HUDEP-2 (cell line): ENCODE data around the gene GCLM.
"Not testable (repeated sequence)": the region's sequence is repeated elsewhere in the genome, so short reads cannot be mapped to it uniquely, and the experiment has no call there.

ENCODE experiments used
- DNase-seq, 76 experiments: peaks; one replicate each; lab custom pipeline; 2025; ENCODE audit not compliant: unreplicated experiment in 76 of 76; lab: John Stamatoyannopoulos, UW

GCLM gene, protein sequence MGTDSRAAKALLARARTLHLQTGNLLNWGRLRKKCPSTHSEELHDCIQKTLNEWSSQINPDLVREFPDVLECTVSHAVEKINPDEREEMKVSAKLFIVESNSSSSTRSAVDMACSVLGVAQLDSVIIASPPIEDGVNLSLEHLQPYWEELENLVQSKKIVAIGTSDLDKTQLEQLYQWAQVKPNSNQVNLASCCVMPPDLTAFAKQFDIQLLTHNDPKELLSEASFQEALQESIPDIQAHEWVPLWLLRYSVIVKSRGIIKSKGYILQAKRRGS

DNA sequence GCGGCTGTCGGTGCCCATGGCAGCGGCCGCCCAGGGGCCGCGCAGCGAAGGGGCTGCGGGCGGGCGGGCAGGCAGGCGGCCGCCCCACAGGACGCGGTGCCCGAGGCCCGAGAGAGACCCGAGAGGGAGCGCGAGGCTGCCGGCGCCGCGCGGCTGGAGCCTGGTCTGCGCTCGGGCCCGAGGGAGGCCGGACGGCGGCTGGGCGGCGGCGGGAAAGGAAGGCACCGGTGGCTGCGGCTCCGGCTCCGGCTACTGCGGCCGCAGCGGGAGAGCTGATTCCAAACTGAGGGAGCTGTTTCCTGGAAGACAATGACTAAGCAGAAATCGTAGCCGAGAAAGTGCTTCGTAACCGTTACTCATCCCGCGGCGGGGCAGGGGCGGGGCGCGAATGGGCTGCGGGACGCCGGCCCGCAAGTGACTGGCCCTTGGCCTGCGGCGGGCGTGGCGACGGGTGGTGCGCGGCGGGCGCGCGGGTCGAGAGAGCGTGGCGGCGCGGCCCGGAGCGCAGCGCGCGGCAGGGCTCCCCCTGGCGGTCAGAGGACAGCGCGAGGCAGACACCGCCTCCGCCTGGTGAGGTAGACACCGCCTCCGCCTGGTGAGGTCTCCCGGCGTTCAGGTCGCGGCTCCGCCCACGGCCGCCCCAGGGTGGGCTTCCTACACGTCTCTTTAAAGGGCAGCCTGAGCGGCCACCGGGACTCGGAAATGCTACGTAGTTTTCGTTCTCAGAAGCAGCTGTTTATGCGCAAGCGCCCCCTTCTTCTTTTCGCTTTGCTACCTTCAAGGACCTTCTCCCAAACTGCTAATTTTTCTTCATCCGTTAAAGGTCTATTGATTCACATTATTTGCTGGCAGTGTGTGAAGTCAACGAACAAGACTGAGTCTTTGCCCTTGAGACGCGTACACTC lies at the start of gene GCLM:
TSS of gene GCLM (minus strand) at position 285 of the 905 bp plus-strand sequence. CDS start at position 18, 267 bp downstream.
- peak; percentile 18 to 97 (median 88) for DNase-seq

DNA sequence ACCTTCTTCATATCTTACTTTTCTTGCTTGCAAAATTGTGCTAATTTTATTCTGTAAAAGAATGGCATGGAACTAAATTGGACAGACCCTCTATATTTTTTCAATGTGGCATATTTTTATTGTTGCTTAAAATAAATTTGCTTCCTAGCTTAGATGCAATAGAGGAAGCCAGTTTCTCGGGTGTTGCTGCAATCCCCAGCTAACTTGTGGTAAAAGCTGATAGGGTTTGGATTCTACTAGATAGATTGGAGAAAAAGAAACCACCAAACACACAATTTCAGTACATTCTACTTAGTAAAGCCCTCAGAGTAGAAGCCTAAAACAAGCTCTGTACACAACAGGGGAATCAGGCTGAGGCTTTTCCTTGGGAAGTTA lies 49.5 kb upstream of the GCLM start:
- no peak for DNase-seq

GRCh38 chr1:93958032-93958725 lies 48.9 kb upstream of the GCLM start:
- no peak for DNase-seq

GRCh38 chr1:93955765-93956164 lies 46.5 kb upstream of the GCLM start:
- DNase-seq, result no peak

GRCh38 chr1:93947002-93947686 lies 37.9 kb upstream of the GCLM start:
- not testable (repeated sequence) for DNase-seq

- DNase-seq, result no peak
Observed at GRCh38 chr1:93938461-93939145, 29.4 kb upstream of the GCLM start.

- DNase-seq, result no peak
Observed at GRCh38 chr1:93937997-93938396, 28.8 kb upstream of the GCLM start.

DNA sequence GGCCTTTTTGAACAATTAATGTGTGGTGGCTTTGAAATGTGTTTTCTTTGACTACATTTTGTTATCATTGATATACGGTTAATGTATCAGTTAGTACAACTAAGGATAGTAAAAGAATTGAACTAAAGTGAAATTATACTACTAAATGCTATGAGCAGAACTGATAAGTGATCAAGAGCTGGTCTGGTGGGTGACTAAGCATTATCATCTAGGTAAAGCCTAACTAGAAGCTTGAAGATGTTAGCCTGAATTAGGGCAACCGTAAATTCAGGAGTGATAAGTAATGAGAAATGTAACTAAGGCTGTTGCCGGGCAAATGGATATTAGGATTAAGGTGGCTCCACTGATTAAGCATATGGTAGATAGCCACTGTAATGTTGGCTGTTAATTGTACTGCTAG lies 16.0 kb upstream of the GCLM start:
- DNase-seq, result no peak

DNA sequence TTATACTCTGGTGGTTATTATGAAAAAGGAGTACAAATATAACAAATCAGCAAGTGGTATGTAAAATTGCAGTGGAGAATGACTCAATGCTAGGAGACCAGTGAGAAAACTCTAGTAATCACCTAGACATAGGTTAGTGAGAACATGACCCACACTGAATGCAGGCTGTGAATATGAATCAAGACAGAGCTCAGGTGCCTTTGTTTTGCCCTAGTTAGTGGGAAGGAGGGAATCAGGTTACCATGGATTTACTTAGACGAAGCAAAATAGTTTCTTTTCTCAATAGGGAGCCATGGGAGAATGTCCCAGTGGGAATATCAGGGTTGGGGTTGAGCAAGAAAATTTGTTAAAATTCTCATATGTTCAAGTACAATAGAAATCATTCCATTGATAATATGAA lies 10.6 kb upstream of the GCLM start:
- DNase-seq, result no peak

DNA sequence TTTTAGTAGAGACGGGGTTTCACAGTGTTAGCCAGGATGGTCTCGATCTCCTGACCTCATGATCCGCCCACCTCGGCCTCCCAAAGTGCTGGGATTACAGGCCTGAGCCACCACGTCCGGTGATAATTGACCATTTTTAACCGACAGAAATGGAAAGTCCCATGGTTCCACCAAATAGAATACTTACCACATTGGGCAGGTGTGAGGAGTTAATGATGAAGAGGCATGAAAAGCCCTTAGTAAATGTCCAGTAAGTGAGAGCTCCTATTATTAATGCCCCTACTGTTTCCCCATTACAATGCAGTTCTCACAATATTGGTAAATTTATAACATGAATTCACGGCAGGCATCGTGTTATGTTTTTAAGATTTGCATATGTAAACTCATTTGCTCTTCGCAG lies 8.1 kb upstream of the GCLM start:
- no peak for DNase-seq

DNA sequence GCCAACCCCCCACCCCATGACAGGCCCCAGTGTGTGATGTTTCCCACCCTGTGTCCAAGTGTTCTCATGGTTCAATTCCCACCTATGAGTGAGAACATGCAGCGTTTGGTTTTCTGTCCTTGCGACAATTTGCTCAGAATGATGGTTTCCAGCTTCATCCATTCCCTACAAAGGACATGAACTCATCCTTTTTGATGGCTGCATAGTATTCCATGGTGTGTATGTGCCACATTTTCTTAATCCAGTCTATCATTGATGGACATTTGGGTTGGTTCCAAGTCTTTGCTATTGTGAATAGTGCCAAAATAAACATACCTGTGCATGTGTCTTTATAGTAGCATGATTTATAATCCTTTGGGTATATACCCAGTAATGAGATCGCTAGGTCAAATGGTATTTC lies 1.6 kb upstream of the GCLM start:
- DNase-seq, result not testable (repeated sequence)

- no peak for DNase-seq
Observed at GRCh38 chr1:93910305-93910704, 1.1 kb upstream of the GCLM start.

DNA sequence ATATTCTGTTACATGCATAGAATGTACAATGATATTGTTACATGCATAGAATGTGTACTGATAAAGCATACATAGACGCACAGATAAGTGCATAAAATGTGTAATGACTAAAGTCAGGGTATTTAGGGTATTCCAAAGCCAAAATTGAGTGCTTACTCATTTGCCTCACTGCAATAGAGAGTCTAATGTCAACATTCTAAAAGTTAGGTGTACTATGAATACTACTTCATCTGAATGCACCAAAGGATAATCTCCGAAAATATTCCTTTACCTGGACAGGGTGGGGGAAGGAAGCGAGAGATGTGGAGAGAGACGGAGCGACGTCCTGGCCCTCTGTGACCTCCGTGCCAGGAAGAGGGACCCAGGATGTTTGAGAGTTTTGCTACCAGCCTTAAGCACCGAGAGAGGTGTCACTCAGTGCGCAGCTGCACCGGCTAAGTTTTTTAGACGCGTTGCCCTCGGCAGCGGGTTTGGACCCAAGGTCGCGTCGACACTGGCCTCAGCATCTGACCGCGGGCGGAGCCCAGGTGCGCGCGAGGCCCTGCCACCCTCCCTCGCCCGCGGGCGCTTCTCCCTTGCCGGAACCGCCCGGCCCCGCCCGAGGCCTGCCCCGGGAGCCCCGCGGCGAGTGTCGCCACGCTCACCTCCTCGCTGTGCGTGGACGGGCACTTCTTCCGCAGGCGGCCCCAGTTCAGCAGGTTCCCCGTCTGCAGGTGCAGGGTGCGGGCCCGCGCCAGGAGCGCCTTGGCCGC lies 660 bp downstream of the GCLM start:
- peak in 34 of 76 experiments; percentile 4 to 56 (median 26) for DNase-seq

- DNase-seq, result peak in 26 of 76 experiments; percentile 1 to 23 (median 4)
Observed at GRCh38 chr1:93907718-93908117, 1.5 kb downstream of the GCLM start.

DNA sequence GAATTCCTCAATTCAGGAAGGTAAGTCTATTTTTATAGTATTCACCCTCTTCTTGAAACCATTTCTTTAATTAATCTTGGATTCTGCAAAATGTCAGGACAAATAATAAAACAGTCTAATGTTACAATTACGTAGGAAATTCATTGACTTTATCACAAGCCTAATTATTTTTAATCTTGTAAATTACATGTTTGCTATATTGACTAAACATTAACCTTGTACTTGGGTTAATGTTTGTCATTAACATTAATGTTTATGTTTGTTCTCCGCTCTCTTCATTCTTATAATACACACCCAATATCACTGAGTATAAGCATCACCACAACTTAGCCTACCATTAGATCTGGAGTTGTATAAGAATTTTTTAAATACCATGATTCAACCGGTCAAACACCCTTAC lies 2.8 kb downstream of the GCLM start:
- DNase-seq, result no peak

DNA sequence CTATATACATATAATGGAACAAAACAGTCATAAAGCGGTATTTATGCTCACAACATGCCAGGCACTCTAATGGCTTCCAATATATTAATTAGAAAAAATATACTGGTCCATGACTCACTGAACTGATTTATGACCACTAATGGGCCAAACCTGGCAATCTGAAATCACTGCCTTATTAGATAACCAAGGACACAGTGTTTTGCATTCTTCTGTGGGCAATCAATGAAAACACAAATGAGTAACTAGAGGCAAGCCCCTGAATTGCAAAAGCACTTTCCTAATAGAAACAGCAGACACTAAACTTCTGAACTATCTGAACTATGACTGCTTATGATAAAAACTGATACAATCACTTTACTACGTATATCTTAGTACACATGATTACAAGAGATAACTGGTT lies 3.5 kb downstream of the GCLM start:
- peak in 1 of 76 experiments; percentile 3 for DNase-seq

- DNase-seq, result no peak
Observed at GRCh38 chr1:93905051-93905450, 4.2 kb downstream of the GCLM start.

DNA sequence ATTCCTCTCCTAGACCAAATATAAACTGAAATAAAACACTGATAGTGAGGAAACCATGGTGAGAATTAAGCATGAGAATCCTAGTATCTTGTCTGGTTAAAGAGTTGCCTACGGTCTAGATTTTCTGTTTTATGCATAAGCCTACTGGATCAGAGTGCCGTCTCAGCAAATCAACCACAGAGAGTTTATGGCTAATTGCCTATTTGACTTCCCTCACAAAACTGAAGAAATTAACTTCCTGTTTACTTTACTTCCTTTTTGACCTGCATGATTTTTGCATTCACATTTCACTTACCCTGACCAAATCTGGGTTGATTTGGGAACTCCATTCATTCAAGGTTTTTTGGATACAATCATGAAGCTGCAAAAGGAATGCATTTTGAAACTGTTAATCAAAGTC lies 5.0 kb downstream of the GCLM start:
- DNase-seq, result no peak

- no peak for DNase-seq
Observed at GRCh38 chr1:93900723-93901504, 8.3 kb downstream of the GCLM start.
